HepG2 (cell line): ENCODE results near the gene DLG2. TPM values are rescaled to one million over a fixed set of nuclear protein-coding genes. Genes with fewer than 3 reads are reported as not detected.

Source experiments
- ATAC-seq: fragments of 200-7000 bp; cut with Tn5 transposase; 3 replicates; pipeline ENCODE4 v1.9.1; 2020; ENCODE audit warnings: mild to moderate bottlenecking, moderate library complexity
- BruUV-seq: library from RNA; stranded (reverse); fragments of 400-500 nt; replicated peaks from 2 replicates; lab custom pipeline; 2021; lab: Mats Ljungman, UMichigan
- CTCF ChIA-PET: fragments of 300-600 bp; formaldehyde crosslinking; extraction: SDS; loops from one replicate; lab custom pipeline; 2021; ENCODE audit warnings: low total read pairs, inconsistent platforms, low intra/inter-chr PET ratio; lab: Yijun Ruan, JAX
- POLR2A ChIA-PET: fragments of 350-600 bp; sonication (Branson Sonifier 250); formaldehyde crosslinking; loops from one replicate; lab custom pipeline; 2020; ENCODE audit warnings: antibody characterized with exemption, inconsistent platforms; lab: Yijun Ruan, JAX
- DNase-seq: peaks from one replicate; pipeline ENCODE4 v3.0.0-alpha.2; 2015; ENCODE audit warnings: low spot score
- FAIRE-seq: peaks from 3 replicates; lab custom pipeline; 2011; peaks lifted over from hg19 to GRCh38; lab: Jason Lieb, UNC
- H2AFZ ChIP-seq: one replicate; pipeline ENCODE4 v1.6.1; 2011; ENCODE audit warnings: low read length, inconsistent platforms
- H3K27ac ChIP-seq: fragments of 300-600 bp; 3 replicates; pipeline ENCODE4 v1.8.0; 2011; ENCODE audit warnings: mixed run types, mild to moderate bottlenecking, mixed read lengths, low read length, inconsistent platforms; ENCODE audit not compliant: insufficient read depth; ENCODE audit errors: extremely low read length
- H3K27me3 ChIP-seq, 2 experiments: fragments of 200-600 bp in 1 of 2; 2 replicates in 1 of 2; 3 replicates in 1 of 2; pipeline versions ENCODE4 v1.6.0 to v1.8.0; 2011; ENCODE audit warnings: low read length in 2 of 2, mild to moderate bottlenecking in 2 of 2, moderate library complexity in 2 of 2, inconsistent platforms in 1 of 2; ENCODE audit not compliant: insufficient read depth in 2 of 2, control insufficient read depth in 1 of 2
- H3K36me3 ChIP-seq, 2 experiments: fragments of 200-600 bp in 1 of 2; replicated peaks in 1 of 2; 2 replicates in 1 of 2; 3 replicates in 1 of 2; pipeline versions ENCODE4 v1.5.1 to v1.8.0; 2011; ENCODE audit warnings: low read length in 2 of 2, inconsistent platforms in 1 of 2; ENCODE audit not compliant: insufficient read depth in 2 of 2, control insufficient read depth in 1 of 2
- H3K4me1 ChIP-seq: 2 replicates; pipeline ENCODE4 v1.5.1; 2012; ENCODE audit warnings: low read length, inconsistent platforms; ENCODE audit not compliant: insufficient read depth
- H3K4me2 ChIP-seq: 2 replicates; pipeline ENCODE4 v1.6.0; 2011; ENCODE audit warnings: low read depth, low read length, inconsistent platforms
- H3K4me3 ChIP-seq, 3 experiments: fragments of 200-600 bp in 1 of 3; sonication (generic), shearing (Covaris generic) in 1 of 3; replicated peaks in 1 of 3; 2 replicates each; pipeline ENCODE4 v1.5.1; 2011 to 2016; ENCODE audit warnings: low read length in 3 of 3, inconsistent platforms in 2 of 3, low read depth in 2 of 3, mild to moderate bottlenecking in 2 of 3, control low read depth in 1 of 3, mixed read lengths in 1 of 3; ENCODE audit not compliant: insufficient read depth in 1 of 3
- H3K79me2 ChIP-seq: one replicate; pipeline ENCODE4 v1.6.1; 2011; ENCODE audit warnings: low read length, inconsistent platforms; ENCODE audit not compliant: insufficient read depth
- H3K9ac ChIP-seq: 2 replicates; pipeline ENCODE4 v1.6.0; 2011; ENCODE audit warnings: mild to moderate bottlenecking, low read depth, low read length, inconsistent platforms; ENCODE audit not compliant: insufficient read depth
- H3K9me3 ChIP-seq: 2 replicates; pipeline ENCODE4 v1.5.1; 2012; ENCODE audit warnings: mild to moderate bottlenecking, low read length
- H4K20me1 ChIP-seq: 2 replicates; pipeline ENCODE4 v1.6.0; 2011; ENCODE audit warnings: inconsistent platforms, mild to moderate bottlenecking, low read length, moderate library complexity; ENCODE audit not compliant: insufficient read depth
- ARID3A ChIP-seq: IDR thresholded peaks from 2 replicates; pipeline ENCODE4 v1.6.1; 2012; ENCODE audit warnings: low read depth, low read length, improper control_type of control experiment
- BHLHE40 ChIP-seq: IDR thresholded peaks from 2 replicates; pipeline ENCODE4 v1.6.1; 2011; ENCODE audit warnings: low read length, improper control_type of control experiment
- HNF1A ChIP-seq, 2 experiments: sonication (generic) in 1 of 2; formaldehyde crosslinking in 1 of 2; IDR thresholded peaks; 2 replicates each; pipeline versions ENCODE4 v1.4.0 to v1.6.1; 2016 to 2020; ENCODE audit warnings: borderline replicate concordance in 1 of 2, low read depth in 1 of 2, mild to moderate bottlenecking in 1 of 2, missing genetic modification reagents in 1 of 2
- MBD4 ChIP-seq: IDR thresholded peaks from 2 replicates; pipeline ENCODE4 v1.6.1; 2012; ENCODE audit warnings: low read length, inconsistent platforms, borderline replicate concordance
- ZEB1 ChIP-seq: IDR thresholded peaks from 2 replicates; pipeline ENCODE4 v1.6.1; 2012; ENCODE audit warnings: mild to moderate bottlenecking, low read depth, inconsistent platforms; ENCODE audit not compliant: insufficient replicate concordance
- ZFAT ChIP-seq: sonication (generic); formaldehyde crosslinking; conservative IDR thresholded peaks from 2 replicates; pipeline ENCODE4 v1.8.1; 2023; ENCODE audit warnings: missing genetic modification reagents, inconsistent platforms
- ZMYM3 ChIP-seq: sonication (generic); formaldehyde crosslinking; IDR thresholded peaks from 2 replicates; pipeline ENCODE4 v1.5.1; 2020; ENCODE audit warnings: mild to moderate bottlenecking, missing genetic modification reagents
- ZNF616 ChIP-seq: sonication (generic); formaldehyde crosslinking; IDR thresholded peaks from 2 replicates; pipeline ENCODE4 v1.5.0; 2020; ENCODE audit warnings: low read depth, mild to moderate bottlenecking, missing genetic modification reagents
- ZNF720 ChIP-seq: sonication (generic); formaldehyde crosslinking; IDR thresholded peaks from 2 replicates; pipeline ENCODE4 v1.4.0; 2020; ENCODE audit warnings: missing genetic modification reagents
- WGBS: methylation state at CpG from one replicate; pipeline ENCODE4 v1.1.6; 2017; ENCODE audit warnings: low lambda C conversion rate; 5-methylcytosine and 5-hydroxymethylcytosine counted together
- in situ Hi-C: cut with HindIII; loops from 2 replicates; pipeline ENCODE4 v1.10.0; 2017; ENCODE audit warnings: low pct_unique_long_range_greater_than_20kb; ENCODE audit not compliant: extremely low pct_ligation_motif_present
- intact Hi-C: fragments of 100-400 bp; cut with micrococcal nuclease; formaldehyde crosslinking; loops from one replicate; pipeline ENCODE4 v1.10.0; 2022; ENCODE audit not compliant: unreplicated experiment
- polyA plus RNA-seq, 8 experiments: library from polyadenylated mRNA; depleted of rRNA in 3 of 8; stranded (reverse) in 7 of 8; unstranded in 1 of 8; fragments of >200 nt; fragmentation: Illumina TruSeq in 4 of 8; extraction: Trizol in 4 of 8; gene quantifications; 2 replicates each; pipeline versions ENCODE4 v1.2.1 to v1.2.3, GENCODE V29; 2011 to 2016; ENCODE audit warnings: low read depth in 4 of 8, missing spikeins in 1 of 8, mixed read lengths in 1 of 8; ENCODE audit not compliant: insufficient read depth in 1 of 8
- total RNA-seq, 5 experiments: library from RNA; depleted of rRNA; stranded (reverse); fragments of >200 nt; fragmentation: Illumina TruSeq; extraction: Trizol; gene quantifications; 2 replicates each; pipeline ENCODE4 v1.2.3, GENCODE V29; 2016; ENCODE audit warnings: low read depth in 1 of 5

Gene DLG2
- total and polyA plus RNA-seq, 2 of the 13 experiments (the other 11 are each of a cell fraction or from before 2014, with no cell fraction given) = 0.46 to 1.0 TPM

- TF ChIP-seq HNF1A (IDR thresholded peaks at IDR 0.05; ENCODE audit: low read depth) = no peak
- no peak for TF ChIP-seq HNF1A (CRISPR knock-in tag; IDR thresholded peaks at IDR 0.05; ENCODE audit: borderline replicate concordance)
- TF ChIP-seq ZNF616 (CRISPR knock-in tag) = no peak
Observed at GRCh38 chr11:83922953-83923352, 1704.2 kb downstream of the DLG2 start (continued).

- no peak overlapping the region for H3K27ac ChIP-seq
- no peak overlapping the region for H3K4me3 ChIP-seq
- in situ Hi-C loops = no loop called here
- FAIRE-seq (no peak), ATAC-seq (no peak), DNase-seq (no peak)
- H3K36me3 ChIP-seq = no peaks in the 10 kb centered on the region
- H3K4me2 ChIP-seq = no peak overlapping the region
- no peak overlapping the region for H3K9ac ChIP-seq
- H3K79me2 ChIP-seq = no peaks in the 10 kb centered on the region
- WGBS = 10% methylated on average over 4 of the region's 4 CpGs
- H3K4me1 ChIP-seq = no peaks in the 10 kb centered on the region
- H2AFZ ChIP-seq = no peak overlapping the region
- no peaks in the 10 kb centered on the region for H3K9me3 ChIP-seq
- H3K27me3 ChIP-seq = no peaks in the 10 kb centered on the region
- H4K20me1 ChIP-seq = no peaks in the 10 kb centered on the region
- intact Hi-C loops = no loop called here
- TF ChIP-seq ZFAT (no peak), ZEB1 (no peak), MBD4 (no peak), ARID3A (no peak), BHLHE40 (no peak), ZMYM3 (CRISPR knock-in tag) (no peak), ZNF720 (CRISPR knock-in tag) (no peak)
- CTCF ChIA-PET = no interaction called here
- POLR2A ChIA-PET = no interaction called here
- no TSS peak for BruUV-seq
Observed at GRCh38 chr11:83922318-83922717, 1704.8 kb downstream of the DLG2 start.
